AG08396 (cell line): ENCODE results near the gene CCDC187.

Experiments
- DNase-seq: peaks from one replicate; pipeline ENCODE4 v3.0.0; 2012; ENCODE audit warnings: low spot score, mixed read lengths

Gene CCDC187

DNA sequence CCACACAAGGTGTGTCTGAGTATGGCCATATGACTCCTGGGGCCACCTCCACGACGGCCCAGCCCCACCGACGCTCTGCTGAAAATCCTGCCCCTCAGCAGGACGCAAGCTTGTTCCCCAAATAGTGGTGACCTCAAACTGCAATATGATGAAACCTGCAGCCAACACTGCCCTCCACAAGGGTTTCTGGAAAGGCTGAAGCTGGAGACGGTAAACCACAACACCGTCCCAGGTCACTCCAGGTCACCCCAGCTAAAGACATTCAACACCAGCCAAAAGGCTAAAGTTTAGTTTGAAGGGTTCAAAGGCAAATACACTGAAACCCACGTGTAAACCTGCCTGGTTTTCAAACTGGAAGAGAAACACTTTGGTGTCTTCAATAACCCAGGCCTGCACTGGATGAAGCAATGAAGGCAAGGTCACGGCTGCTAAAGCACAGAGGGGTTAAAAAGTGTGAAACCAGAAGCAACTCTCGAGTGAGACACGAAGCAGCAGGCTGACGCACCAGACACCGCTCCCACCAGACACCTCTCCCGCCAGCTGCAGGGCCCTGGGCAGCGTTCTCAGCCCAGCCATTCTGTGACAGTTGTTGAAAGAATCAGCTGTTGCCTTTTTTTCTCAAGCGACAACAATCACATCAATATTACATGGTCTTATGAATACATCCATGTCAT, 97.2 kb downstream of the CCDC187 start:
- DNase-seq = no peak

DNA sequence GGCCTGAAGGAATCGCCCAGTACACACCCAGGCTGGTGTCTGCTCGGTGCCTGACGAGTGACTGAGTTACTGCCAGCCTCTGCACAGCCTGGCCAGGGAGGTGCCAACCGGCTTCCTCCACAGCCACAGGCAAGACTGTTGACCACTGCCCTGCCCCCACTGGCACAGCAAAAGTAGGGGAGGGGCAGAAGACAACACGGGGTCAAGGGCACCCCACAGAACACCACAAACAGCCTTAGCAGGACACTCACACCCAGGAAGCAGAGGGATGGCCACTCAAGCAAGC, 98.2 kb downstream of the CCDC187 start:
- no peak for DNase-seq

DNA sequence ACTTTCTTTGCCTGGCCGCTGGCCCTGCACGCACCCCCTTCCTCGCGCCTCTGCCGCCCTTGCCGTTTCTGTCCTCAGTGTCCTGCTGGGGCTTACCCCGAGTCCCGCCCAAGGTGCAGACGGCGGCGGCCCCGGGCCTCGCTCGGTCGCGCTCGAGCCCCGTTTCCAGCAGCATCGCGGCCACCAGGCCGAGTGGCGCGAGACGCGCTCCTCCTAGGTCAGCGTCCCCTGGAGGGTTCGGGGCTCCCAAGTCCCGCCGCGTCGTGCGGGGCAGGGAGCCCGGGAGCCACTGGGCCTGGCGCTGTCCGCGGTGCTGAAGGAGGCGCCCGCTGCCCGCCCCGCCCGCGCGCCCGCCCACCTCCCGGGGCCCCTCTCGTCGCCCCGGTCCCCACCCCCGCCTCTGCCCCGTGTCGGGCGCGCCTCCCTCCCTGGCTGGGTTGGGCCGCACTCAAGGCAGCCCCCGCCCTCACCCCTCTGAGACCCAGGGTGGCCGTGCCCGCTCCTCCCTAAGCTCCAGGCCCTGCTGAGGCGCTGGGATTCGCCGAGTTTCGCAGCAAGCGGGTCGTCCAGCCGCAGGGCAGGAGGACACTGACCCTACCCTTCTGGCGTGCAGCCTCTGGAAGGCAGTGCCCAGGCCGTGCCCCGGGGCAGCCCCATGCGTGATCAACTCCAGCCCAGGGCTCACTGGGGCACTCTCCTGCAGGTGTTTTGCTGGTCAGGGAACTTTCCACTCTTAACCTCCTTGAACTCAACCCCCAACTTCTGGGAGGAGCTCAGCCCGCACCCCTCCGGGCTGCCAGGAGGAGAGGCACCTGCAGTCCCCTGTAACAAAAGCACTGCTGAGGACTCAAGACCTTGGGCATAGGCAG, 98.8 kb downstream of the CCDC187 start, which contains the start of gene LHX3:
Gene LHX3 (minus strand): TSS at position 291 of the 869 bp plus-strand sequence. CDS start 116 bp downstream, at position 175.
- peak; percentile 86 for DNase-seq

DNA sequence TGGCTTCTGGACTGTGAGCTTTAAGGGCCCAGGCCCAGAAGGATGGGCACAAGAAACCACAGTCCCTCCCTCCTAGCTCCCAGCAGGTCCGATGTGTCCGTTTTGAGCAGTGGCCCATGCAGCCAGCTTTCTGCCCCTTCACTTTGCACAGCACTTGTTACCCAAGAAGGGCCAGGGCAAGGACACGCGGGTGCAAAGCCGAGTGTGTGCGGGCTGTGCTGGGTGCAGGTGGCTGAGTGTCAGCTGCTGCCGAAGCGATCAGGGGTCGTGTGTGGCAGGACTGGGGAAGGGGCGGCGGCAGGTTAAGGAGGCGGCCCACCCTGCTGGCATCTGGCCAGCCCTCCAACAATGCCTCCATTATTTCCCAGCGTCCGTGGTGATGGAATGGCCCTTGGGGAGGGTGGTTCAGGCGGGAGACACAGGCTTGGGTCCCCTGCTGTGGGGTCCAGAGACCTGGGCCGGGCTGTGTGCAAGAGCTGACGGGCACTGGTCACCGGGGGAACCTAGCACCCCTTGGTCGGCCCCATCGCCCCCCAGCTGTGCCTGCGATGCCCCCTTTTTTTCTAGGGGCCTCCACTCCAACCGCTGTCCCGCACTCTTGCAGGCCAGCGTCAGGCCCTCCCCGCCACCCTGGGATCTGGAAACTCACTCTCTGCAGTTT, 99.6 kb downstream of the CCDC187 start:
- DNase-seq = no peak

DNA sequence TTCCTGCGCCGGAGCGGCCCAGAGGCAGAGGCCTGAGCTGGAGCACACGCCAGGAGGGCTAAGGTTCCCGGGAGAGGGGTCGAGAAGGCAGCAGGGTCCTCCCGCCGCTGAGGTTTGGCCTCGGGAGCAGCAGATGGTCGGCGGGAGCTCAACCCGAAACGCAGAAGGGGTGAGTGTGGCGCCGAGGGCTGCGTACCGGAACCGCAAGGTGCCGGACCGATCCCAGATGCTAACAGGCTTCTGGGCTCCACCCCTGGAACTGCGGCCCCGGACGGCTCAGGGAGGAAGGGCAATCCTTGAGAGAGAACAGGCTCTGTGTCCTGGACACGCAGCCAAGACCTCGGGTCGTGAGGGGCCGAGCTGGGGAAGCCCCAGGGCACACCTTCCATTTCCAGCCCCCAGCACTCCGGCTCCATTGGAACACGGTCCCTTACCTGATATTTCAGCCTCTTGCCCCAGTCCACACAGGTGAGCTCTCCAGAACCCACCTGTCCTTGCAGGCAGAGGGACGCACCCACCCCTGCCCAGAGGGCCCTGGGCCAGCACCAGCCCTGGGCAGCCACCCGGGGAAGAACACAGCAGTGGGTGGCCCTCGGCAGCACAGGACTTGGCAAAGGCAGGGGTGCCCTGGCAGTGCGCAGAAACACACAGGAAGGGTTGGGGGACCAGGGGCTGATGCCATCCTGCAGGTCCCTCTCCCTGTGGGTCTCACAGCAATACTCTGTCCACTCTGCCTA, 100.3 kb downstream of the CCDC187 start:
- no peak for DNase-seq

DNA sequence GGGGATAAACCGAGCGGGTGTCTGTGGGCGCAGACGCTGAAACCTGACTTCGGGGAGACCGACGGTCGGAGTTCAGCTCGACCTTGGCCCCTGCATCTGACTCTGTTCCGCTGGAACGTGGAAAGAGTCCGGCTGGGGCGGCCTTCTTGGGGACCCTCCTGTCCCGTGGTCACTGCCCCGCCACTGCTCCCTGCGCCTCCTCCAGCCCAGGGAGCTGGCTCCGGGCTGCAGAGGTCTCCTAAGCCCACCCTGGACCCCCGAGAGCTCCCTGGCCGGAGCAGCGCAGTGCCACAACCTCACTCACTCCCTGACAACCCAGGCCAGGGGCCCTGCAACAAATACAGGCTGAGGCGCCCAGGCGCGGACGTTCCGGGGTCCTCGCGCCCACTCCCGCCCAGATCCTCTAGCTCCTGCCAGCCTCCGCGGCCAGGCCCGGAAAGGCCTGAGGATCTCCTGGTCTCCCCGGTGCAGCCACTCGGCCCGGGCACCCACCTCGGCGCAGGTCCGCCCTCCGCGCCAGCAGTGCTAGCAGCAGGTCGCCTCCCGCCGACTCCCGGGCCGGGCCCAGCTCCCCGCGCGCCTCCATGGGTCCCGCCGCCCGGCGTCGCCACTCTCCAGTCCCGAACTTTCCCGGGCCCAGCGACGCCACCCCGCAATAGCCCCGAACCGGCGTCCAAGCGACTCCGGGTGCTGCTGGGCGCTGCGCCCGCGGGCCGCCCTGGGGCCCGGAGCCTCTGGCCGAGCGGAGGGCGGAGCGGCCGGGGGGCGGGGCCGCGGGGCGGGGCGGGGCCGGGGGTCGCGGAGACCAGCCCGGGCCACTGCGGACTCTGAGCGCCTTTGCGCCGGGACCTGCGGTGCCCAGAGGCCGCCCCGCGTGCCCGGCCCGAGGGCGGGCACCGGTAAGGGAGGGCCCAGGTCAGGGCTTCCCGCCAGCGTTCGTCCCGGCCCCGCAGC, 101.2 kb downstream of the CCDC187 start:
- DNase-seq = no peak

DNA sequence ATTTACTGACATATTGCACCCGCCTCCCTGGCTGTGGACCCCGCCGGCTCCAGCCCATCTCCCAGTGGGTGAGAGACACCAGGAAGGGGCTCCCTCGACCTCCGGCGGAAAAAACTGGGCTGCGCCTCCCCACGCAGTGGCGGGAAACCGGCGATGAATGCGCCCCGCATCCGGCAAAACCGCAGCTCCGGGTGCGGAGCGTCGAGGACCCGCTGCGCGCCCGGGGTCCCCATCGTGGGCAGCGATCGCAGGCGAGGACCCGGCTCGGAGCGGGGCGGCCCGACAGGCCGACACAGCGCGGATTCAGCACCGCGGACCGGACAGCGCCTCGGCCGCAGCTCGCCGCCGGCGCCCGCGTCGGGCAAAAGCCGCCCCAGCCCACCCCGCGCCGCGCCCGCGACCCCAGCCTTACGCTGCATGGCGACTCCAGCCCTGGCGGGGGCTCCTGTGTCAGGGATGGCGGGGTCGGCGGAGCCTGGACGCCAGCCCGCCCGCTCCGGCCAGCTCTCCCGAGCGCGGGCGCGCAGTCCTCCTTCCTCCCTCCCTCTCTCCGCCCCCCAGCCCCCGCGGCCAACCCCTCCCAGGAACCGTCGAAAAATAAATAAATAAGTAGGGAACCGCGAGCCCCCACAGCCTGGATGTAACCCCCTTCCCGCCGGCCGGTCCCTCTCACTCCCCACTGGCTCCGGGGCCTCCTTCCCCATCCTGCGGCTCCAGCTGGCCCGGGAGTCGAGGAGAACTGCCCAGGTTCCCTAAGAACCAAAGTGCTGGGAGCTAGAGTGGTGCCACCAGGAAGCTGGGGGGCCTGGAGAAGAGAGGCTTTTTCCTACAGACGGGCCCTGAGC, 102.1 kb downstream of the CCDC187 start:
- peak; percentile 81 for DNase-seq

DNA sequence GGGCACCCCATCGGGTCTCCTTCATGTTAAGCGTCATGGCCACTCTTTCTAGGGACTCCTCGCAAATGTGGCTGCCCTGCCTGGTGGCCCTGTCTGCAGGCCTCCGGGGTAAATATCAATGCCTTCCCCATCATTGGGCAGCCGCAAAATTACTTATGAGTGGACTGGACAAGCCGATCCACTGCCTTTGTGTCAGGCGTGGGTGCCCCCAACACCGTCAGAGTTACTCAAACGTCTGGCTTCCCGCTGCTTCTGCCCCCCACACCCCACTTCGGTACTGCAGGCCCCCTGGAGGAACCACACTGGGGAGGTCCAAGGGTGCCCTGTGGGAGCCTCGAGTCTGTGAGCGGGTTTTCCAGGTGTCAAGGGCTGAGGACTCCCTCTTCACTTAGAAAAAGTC, 102.7 kb downstream of the CCDC187 start:
- no peak for DNase-seq

DNA sequence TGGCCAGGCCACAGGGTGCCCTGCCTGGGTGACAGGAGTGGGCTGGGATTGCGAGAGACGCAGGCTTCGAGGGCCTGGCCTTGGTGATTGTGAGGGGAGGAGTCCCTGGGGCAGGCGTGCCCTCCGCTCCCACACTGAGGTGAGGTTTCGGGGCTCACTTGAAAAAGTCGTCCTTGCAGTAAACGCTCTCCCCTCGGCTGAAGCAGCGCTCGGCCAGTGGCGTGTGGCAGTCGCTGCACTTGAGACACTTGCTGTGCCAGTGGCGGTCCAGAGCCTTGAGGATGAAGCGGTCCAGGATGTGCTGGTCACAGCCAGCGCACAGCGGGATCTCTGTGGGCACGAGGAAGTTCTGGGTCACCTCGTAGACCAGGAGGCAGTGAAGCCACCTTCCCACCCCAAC, 103.5 kb downstream of the CCDC187 start:
- DNase-seq = no peak
